Astrocyte of the spinal cord (primary cell): ENCODE measurements around the gene SHE.

Experiments
- DNase-seq: peaks from one replicate; pipeline ENCODE4 v3.0.0; 2011; ENCODE audit warnings: low read depth, low spot score
- H3K4me3 ChIP-seq: 2 replicates; pipeline ENCODE4 v1.5.1; 2011; ENCODE audit warnings: low read depth, mild to moderate bottlenecking, low read length, moderate library complexity
- in situ Hi-C: cut with HindIII; loops from 2 replicates; pipeline ENCODE4 v1.10.0; 2017; ENCODE audit warnings: low sequenced_read_pairs
- TF ChIP-seq, protein P1 (sequence below): IDR thresholded peaks from 2 replicates; pipeline ENCODE4 v1.5.1; 2012; ENCODE audit warnings: low read depth, mild to moderate bottlenecking, low read length, inconsistent platforms

The SHE gene

DNA sequence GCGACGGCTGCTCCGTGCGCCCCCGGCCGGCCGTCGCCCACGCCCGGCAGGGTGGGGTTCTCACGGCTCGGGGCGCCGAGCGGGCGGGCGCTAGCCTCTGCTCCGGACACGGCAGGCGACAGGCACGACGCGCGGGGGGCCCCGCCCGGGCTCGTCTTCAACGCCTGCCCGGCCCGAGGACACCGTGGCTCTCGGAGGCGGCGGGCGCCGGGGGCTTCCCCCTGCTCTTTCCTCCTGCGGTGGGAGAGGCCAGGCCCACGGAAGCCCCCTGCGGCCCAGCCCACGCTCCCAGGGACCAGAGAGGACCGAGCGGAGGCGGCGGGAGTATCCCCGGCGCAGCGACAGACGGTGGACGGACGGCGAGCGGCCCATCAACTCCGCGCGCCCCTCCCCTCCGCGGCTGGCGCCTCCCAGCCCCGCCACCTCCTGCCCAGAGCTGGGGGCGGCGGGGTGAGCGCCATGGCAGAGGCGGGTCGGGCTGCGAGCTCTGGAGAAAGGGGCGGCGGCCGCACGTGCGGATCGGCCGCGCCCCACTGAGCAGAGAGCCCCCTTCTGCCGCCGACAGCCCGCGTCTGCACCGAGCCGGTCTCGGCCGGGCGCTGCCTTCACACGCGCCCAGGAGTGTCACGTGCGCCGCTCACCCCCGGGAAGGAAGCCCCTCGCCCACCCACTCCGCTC lies at the start of gene SHE, which contains the start of gene TDRD10:
Gene SHE, minus strand, starts transcription at position 347 of the 678 bp plus-strand sequence. CDS start 386 bp downstream, outside the sequence.
Gene TDRD10, plus strand, starts transcription at position 154 of the 678 bp plus-strand sequence. CDS start 4,685 bp downstream, outside the sequence.
- TF ChIP-seq, protein P1, sequence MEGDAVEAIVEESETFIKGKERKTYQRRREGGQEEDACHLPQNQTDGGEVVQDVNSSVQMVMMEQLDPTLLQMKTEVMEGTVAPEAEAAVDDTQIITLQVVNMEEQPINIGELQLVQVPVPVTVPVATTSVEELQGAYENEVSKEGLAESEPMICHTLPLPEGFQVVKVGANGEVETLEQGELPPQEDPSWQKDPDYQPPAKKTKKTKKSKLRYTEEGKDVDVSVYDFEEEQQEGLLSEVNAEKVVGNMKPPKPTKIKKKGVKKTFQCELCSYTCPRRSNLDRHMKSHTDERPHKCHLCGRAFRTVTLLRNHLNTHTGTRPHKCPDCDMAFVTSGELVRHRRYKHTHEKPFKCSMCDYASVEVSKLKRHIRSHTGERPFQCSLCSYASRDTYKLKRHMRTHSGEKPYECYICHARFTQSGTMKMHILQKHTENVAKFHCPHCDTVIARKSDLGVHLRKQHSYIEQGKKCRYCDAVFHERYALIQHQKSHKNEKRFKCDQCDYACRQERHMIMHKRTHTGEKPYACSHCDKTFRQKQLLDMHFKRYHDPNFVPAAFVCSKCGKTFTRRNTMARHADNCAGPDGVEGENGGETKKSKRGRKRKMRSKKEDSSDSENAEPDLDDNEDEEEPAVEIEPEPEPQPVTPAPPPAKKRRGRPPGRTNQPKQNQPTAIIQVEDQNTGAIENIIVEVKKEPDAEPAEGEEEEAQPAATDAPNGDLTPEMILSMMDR: no peak
- DNase-seq: no peak
- H3K4me3 ChIP-seq: no peak within 1 kb of the TSS
- in situ Hi-C loops: no loop called here

GRCh38 chr1:154551474-154551873 lies 49.3 kb upstream of the SHE start:
- no peak overlapping the region for H3K4me3 ChIP-seq
- in situ Hi-C loops: no loop called here
- TF ChIP-seq, protein P1: no peak
- DNase-seq: no peak

GRCh38 chr1:154550657-154551056 lies 48.4 kb upstream of the SHE start:
- TF ChIP-seq, protein P1: no peak
- no peak for DNase-seq
- in situ Hi-C loops: no loop called here
- H3K4me3 ChIP-seq: no peak overlapping the region

DNA sequence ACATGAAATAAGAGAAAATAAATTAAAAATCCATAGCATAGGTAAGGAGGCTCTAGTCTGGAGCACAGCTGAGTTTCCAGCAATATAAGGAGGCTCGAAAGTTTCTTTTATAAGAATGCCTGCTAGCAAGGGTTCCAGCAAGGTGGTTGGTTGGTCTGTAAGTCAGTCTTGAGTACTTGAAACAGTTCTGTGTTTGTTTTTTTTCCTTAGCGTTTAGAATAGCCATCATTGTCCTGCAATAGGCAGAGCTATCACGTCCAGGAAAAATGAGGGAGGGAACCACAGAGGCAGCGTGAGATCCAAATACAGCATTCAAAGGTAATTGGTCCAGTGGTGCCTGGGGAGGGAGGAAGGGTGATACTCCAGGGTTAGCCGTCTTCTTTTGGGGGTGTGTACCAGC lies 47.9 kb upstream of the SHE start:
- TF ChIP-seq, protein P1: no peak
- no peak overlapping the region for H3K4me3 ChIP-seq
- no peak for DNase-seq
- in situ Hi-C loops: no loop called here

DNA sequence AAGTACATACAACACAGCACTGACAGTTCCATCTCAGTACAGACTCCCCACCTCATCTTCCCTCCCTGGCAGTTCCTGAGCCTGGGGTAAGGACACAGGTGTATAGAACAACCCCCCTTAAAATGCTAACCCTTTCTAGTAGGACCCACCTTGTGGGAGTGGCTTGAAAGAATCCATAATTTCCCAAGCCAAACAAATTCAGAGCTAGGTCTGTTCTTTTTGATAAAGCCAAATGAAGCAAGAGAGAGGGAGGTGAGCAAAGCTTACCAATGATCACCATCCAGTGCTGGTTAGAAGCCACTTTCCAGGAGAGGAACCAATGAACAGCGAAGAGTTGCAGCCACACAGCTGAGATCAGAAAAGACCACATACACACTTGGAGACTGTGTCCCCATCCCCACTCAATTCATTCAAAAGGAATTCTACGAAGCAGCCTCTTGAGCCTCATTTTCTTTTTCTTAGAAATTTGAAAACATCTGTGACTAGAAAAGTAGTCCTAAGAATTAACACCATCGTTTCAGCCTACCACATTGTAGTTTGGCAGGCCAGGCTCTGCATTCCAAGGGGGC lies 47.1 kb upstream of the SHE start:
- in situ Hi-C loops: no loop called here
- no peak overlapping the region for H3K4me3 ChIP-seq
- TF ChIP-seq, protein P1: no peak
- no peak for DNase-seq

DNA sequence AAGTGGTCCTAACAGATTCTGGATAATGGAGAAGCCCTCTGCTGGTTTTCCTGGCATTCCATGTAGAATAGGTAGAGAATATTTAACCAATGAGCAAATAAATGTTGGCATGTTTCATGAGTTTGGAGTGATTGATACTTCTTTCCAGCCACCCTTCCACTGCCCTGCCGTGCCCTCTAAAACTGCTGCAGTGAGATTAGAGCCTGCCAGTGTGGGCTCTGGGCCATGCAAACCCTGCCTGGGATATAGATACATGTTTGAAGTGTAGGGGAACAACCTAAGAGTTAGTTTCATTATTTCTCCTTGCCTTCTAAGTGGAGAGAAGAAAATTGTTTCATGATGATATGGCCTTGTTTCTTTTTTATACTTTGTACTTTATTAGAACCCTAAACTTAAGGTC lies 45.8 kb upstream of the SHE start:
- in situ Hi-C loops: no loop called here
- H3K4me3 ChIP-seq: no peak overlapping the region
- DNase-seq: no peak
- TF ChIP-seq, protein P1: no peak
